Neural cell (in vitro differentiated cells): Measurements from ENCODE around the gene SCAI.

Experiments
- EP300 ChIP-seq: fragments of 450-650 bp; conservative IDR thresholded peaks from 2 replicates; pipeline ENCODE4 v1.6.1; 2014; ENCODE audit warnings: antibody characterized with exemption, mild to moderate bottlenecking, moderate library complexity; ENCODE audit not compliant: poor library complexity, severe bottlenecking
- EZH2 ChIP-seq: fragments of 200-600, 300-800 bp; shearing (Covaris generic), sonication (generic); IDR thresholded peaks from 2 replicates; pipeline ENCODE4 v1.6.1; 2014; ENCODE audit warnings: antibody characterized with exemption, low read length, borderline replicate concordance, mild to moderate bottlenecking; ENCODE audit not compliant: insufficient read depth, poor library complexity, severe bottlenecking
- MXI1 ChIP-seq: fragments of 450-650 bp; conservative IDR thresholded peaks from 2 replicates; pipeline ENCODE4 v1.6.1; 2014; ENCODE audit warnings: antibody characterized with exemption, mild to moderate bottlenecking; ENCODE audit not compliant: poor library complexity, severe bottlenecking
- POLR2AphosphoS5 ChIP-seq: IDR thresholded peaks from 2 replicates; pipeline ENCODE4 v1.6.1; 2012
- SMC3 ChIP-seq: fragments of 450-650 bp; conservative IDR thresholded peaks from 2 replicates; pipeline ENCODE4 v1.6.1; 2014; ENCODE audit warnings: antibody characterized with exemption, mild to moderate bottlenecking, moderate library complexity; ENCODE audit not compliant: poor library complexity
- TAF1 ChIP-seq: IDR thresholded peaks from 2 replicates; pipeline ENCODE4 v1.6.1; 2012; ENCODE audit warnings: low read depth
- TF ChIP-seq, protein P1 (sequence below): fragments of 450-650 bp; IDR thresholded peaks from 2 replicates; pipeline ENCODE4 v1.5.1; 2014; ENCODE audit warnings: antibody characterized with exemption, mild to moderate bottlenecking, moderate library complexity; ENCODE audit not compliant: poor library complexity, severe bottlenecking
- TF ChIP-seq, protein P2 (sequence below): IDR thresholded peaks from 2 replicates; pipeline ENCODE4 v1.6.1; 2012; ENCODE audit warnings: borderline replicate concordance

DNA sequence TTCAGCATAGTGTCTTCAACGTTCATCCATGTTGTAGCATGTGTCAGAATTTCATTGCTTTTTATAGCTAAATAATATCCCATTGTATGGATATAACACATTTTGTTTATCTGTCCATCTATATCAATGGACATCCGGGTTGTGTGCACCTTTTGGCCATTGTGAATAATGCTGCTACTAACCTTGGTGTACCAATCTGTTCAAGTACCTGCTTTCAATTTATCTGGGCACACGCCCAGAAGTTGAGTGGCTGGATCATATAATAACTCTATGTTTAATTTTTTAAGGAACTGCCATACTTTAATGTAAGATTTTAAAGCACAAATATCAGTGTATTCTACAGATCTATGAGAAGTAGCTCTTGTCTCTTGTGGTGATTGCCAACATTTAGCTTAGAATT is 43.5 kb downstream of the SCAI start:
- TF ChIP-seq, protein P1, sequence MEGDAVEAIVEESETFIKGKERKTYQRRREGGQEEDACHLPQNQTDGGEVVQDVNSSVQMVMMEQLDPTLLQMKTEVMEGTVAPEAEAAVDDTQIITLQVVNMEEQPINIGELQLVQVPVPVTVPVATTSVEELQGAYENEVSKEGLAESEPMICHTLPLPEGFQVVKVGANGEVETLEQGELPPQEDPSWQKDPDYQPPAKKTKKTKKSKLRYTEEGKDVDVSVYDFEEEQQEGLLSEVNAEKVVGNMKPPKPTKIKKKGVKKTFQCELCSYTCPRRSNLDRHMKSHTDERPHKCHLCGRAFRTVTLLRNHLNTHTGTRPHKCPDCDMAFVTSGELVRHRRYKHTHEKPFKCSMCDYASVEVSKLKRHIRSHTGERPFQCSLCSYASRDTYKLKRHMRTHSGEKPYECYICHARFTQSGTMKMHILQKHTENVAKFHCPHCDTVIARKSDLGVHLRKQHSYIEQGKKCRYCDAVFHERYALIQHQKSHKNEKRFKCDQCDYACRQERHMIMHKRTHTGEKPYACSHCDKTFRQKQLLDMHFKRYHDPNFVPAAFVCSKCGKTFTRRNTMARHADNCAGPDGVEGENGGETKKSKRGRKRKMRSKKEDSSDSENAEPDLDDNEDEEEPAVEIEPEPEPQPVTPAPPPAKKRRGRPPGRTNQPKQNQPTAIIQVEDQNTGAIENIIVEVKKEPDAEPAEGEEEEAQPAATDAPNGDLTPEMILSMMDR = no peak
- TF ChIP-seq EP300 = no peak
- no peak for TF ChIP-seq POLR2AphosphoS5
- TF ChIP-seq MXI1 = no peak
- no peak for TF ChIP-seq TAF1
- no peak for TF ChIP-seq EZH2
- TF ChIP-seq, protein P2, sequence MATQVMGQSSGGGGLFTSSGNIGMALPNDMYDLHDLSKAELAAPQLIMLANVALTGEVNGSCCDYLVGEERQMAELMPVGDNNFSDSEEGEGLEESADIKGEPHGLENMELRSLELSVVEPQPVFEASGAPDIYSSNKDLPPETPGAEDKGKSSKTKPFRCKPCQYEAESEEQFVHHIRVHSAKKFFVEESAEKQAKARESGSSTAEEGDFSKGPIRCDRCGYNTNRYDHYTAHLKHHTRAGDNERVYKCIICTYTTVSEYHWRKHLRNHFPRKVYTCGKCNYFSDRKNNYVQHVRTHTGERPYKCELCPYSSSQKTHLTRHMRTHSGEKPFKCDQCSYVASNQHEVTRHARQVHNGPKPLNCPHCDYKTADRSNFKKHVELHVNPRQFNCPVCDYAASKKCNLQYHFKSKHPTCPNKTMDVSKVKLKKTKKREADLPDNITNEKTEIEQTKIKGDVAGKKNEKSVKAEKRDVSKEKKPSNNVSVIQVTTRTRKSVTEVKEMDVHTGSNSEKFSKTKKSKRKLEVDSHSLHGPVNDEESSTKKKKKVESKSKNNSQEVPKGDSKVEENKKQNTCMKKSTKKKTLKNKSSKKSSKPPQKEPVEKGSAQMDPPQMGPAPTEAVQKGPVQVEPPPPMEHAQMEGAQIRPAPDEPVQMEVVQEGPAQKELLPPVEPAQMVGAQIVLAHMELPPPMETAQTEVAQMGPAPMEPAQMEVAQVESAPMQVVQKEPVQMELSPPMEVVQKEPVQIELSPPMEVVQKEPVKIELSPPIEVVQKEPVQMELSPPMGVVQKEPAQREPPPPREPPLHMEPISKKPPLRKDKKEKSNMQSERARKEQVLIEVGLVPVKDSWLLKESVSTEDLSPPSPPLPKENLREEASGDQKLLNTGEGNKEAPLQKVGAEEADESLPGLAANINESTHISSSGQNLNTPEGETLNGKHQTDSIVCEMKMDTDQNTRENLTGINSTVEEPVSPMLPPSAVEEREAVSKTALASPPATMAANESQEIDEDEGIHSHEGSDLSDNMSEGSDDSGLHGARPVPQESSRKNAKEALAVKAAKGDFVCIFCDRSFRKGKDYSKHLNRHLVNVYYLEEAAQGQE = no peak
- TF ChIP-seq SMC3 = no peak
